Panc1 (cell line): ENCODE results near the gene LACTBL1. TPM values are rescaled to one million over a fixed set of nuclear protein-coding genes. Genes with fewer than 3 reads are reported as not detected.

Experiments
- ATAC-seq: fragments of 200-7000 bp; cut with Tn5 transposase; 2 replicates; pipeline ENCODE4 v1.9.1; 2020; ENCODE audit warnings: mild to moderate bottlenecking, moderate library complexity
- BruUV-seq: library from RNA; stranded (reverse); fragments of 400-500 nt; replicated peaks from 2 replicates; lab custom pipeline; 2021; lab: Mats Ljungman, UMichigan
- CTCF ChIA-PET: fragments of 300-600 bp; sonication (Branson Sonifier 250); formaldehyde crosslinking; loops from one replicate; lab custom pipeline; 2022; ENCODE audit warnings: antibody characterized with exemption; lab: Charles Lee
- POLR2A ChIA-PET: fragments of 300-600 bp; sonication (Branson Sonifier 250); formaldehyde crosslinking; loops from one replicate; lab custom pipeline; 2022; ENCODE audit warnings: antibody characterized with exemption; lab: Charles Lee
- DNase-seq: peaks from one replicate; pipeline ENCODE4 v3.0.0-alpha.2; 2010; ENCODE audit warnings: low read depth, low spot score
- H3K27ac ChIP-seq: 2 replicates; pipeline ENCODE4 v1.5.1; 2011; ENCODE audit warnings: mild to moderate bottlenecking, low read length, inconsistent platforms
- H3K27me3 ChIP-seq: fragments of 200-500 bp; sonication (Bioruptor generic); 2 replicates; pipeline ENCODE4 v1.6.0; 2014; ENCODE audit warnings: low read length, inconsistent platforms; ENCODE audit not compliant: control insufficient read depth, insufficient read depth
- H3K36me3 ChIP-seq: fragments of 200-500 bp; sonication (Bioruptor generic); 2 replicates; pipeline ENCODE4 v1.5.1; 2014; ENCODE audit warnings: inconsistent platforms, mild to moderate bottlenecking, low read length, moderate library complexity; ENCODE audit not compliant: control insufficient read depth, insufficient read depth
- H3K4me1 ChIP-seq: 2 replicates; pipeline ENCODE4 v1.5.1; 2011; ENCODE audit warnings: inconsistent platforms, mild to moderate bottlenecking, low read length, moderate library complexity; ENCODE audit not compliant: control insufficient read depth, insufficient read depth
- H3K4me3 ChIP-seq, 2 experiments: 2 replicates each; pipeline ENCODE4 v1.5.1; 2011 to 2012; ENCODE audit warnings: low read depth in 2 of 2, low read length in 2 of 2, mild to moderate bottlenecking in 2 of 2, inconsistent platforms in 1 of 2, moderate library complexity in 1 of 2
- H3K9me3 ChIP-seq: fragments of 200-500 bp; sonication (Bioruptor generic); 2 replicates; pipeline ENCODE4 v1.5.1; 2014; ENCODE audit warnings: low read depth, mild to moderate bottlenecking, inconsistent platforms, low read length, moderate library complexity; ENCODE audit not compliant: control insufficient read depth, insufficient read depth
- POLR2AphosphoS5 ChIP-seq: IDR thresholded peaks from 2 replicates; pipeline ENCODE4 v1.6.1; 2012; ENCODE audit warnings: mild to moderate bottlenecking, low read depth, low read length, moderate library complexity
- SIN3A ChIP-seq: IDR thresholded peaks from 2 replicates; pipeline ENCODE4 v1.6.1; 2012; ENCODE audit warnings: low read depth, mild to moderate bottlenecking, low read length, moderate library complexity, borderline replicate concordance; ENCODE audit not compliant: insufficient read depth
- TCF7L2 ChIP-seq: IDR thresholded peaks from 2 replicates; pipeline ENCODE4 v1.6.1; 2011; ENCODE audit warnings: mild to moderate bottlenecking, low read depth, low read length, inconsistent platforms
- in situ Hi-C: cut with HindIII; loops from 2 replicates; pipeline ENCODE4 v1.10.0; 2016; ENCODE audit warnings: low sequenced_read_pairs, low pct_unique_long_range_greater_than_20kb
- intact Hi-C: fragments of 100-400 bp; cut with micrococcal nuclease; formaldehyde crosslinking; loops from one replicate; pipeline ENCODE4 v1.10.0; 2022; ENCODE audit not compliant: unreplicated experiment
- total RNA-seq: library from RNA; stranded (reverse); gene quantifications from one replicate; pipeline ENCODE4 v1.2.1, GENCODE V29; 2021; ENCODE audit not compliant: unreplicated experiment
- TF ChIP-seq, protein P1 (sequence below): fragments of 450-650 bp; IDR thresholded peaks from 2 replicates; pipeline ENCODE4 v1.5.1; 2017; ENCODE audit warnings: mild to moderate bottlenecking
- TF ChIP-seq, protein P2 (sequence below), 2 experiments: IDR thresholded peaks; 2 replicates each; pipeline ENCODE4 v1.6.1; 2011 to 2012; ENCODE audit warnings: low read depth in 2 of 2, control low read depth in 1 of 2, low read length in 1 of 2, mild to moderate bottlenecking in 1 of 2, moderate library complexity in 1 of 2; ENCODE audit not compliant: insufficient read depth in 1 of 2

Gene LACTBL1
- total RNA-seq, 1 experiment from 2014 or later = not detected

DNA sequence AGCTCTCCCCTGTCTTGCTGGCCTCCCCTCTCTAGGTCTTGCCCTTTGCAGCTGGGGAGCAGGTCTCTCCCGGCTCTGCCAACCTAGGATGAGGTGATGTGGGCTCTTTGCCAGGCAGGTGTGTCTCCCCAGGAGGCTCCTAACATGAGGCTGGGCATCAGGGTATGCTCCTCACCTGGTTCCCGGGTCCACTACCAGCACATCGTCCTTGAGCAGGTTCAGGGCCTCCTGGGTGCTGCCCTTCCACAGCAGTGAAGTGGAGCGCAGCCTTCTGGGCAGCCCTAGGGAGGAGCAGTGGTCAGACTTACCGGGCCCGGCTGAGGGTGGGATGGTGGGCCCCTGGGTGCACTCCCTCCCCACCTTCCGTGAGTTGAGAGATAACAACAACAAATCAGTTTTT lies 17.5 kb downstream of the LACTBL1 start:
- ATAC-seq (peak; percentile 27; the same call in 1 of the 2 replicates), DNase-seq (no peak)
- ChIA-PET CTCF (no interaction called here), POLR2A (no interaction called here)
- H3K27ac ChIP-seq = no peak overlapping the region
- H3K36me3 ChIP-seq = no peaks in the 10 kb centered on the region
- in situ Hi-C loops = no loop called here
- no TSS peak for BruUV-seq
- intact Hi-C loops = no loop called here
- no peaks in the 10 kb centered on the region for H3K9me3 ChIP-seq
- H3K27me3 ChIP-seq = no peaks in the 10 kb centered on the region
- TF ChIP-seq TCF7L2 = no peak
- TF ChIP-seq, protein P1, sequence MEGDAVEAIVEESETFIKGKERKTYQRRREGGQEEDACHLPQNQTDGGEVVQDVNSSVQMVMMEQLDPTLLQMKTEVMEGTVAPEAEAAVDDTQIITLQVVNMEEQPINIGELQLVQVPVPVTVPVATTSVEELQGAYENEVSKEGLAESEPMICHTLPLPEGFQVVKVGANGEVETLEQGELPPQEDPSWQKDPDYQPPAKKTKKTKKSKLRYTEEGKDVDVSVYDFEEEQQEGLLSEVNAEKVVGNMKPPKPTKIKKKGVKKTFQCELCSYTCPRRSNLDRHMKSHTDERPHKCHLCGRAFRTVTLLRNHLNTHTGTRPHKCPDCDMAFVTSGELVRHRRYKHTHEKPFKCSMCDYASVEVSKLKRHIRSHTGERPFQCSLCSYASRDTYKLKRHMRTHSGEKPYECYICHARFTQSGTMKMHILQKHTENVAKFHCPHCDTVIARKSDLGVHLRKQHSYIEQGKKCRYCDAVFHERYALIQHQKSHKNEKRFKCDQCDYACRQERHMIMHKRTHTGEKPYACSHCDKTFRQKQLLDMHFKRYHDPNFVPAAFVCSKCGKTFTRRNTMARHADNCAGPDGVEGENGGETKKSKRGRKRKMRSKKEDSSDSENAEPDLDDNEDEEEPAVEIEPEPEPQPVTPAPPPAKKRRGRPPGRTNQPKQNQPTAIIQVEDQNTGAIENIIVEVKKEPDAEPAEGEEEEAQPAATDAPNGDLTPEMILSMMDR = no peak
- no peak for TF ChIP-seq POLR2AphosphoS5
- no peak for TF ChIP-seq SIN3A
- TF ChIP-seq, protein P2, sequence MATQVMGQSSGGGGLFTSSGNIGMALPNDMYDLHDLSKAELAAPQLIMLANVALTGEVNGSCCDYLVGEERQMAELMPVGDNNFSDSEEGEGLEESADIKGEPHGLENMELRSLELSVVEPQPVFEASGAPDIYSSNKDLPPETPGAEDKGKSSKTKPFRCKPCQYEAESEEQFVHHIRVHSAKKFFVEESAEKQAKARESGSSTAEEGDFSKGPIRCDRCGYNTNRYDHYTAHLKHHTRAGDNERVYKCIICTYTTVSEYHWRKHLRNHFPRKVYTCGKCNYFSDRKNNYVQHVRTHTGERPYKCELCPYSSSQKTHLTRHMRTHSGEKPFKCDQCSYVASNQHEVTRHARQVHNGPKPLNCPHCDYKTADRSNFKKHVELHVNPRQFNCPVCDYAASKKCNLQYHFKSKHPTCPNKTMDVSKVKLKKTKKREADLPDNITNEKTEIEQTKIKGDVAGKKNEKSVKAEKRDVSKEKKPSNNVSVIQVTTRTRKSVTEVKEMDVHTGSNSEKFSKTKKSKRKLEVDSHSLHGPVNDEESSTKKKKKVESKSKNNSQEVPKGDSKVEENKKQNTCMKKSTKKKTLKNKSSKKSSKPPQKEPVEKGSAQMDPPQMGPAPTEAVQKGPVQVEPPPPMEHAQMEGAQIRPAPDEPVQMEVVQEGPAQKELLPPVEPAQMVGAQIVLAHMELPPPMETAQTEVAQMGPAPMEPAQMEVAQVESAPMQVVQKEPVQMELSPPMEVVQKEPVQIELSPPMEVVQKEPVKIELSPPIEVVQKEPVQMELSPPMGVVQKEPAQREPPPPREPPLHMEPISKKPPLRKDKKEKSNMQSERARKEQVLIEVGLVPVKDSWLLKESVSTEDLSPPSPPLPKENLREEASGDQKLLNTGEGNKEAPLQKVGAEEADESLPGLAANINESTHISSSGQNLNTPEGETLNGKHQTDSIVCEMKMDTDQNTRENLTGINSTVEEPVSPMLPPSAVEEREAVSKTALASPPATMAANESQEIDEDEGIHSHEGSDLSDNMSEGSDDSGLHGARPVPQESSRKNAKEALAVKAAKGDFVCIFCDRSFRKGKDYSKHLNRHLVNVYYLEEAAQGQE (IDR thresholded peaks at IDR 0.05; ENCODE audit: insufficient read depth in 1 of 2, low read depth in 2 of 2, low read length in 1 of 2) = no peak
- H3K4me3 ChIP-seq = no peak overlapping the region
- H3K4me1 ChIP-seq = no peaks in the 10 kb centered on the region

DNA sequence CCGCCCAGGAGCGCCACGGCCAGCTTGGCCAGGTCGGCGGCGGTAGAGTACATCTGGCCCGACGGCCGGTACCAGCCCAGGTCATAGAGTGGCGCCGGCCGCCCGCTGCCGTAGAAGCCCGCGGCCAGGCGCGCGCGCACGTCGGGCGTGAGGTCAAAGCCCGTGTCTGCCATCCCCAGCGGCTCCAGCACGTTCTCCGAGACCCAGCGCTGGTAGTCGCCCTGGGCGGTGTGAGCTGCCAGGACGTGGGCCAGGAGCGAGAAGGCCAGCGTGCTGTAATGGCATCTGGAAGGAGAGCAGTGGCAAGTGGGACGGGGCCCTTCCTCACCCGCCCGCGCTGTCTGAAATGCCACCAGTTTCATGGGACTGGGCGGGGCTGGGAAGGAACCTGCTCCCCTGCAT lies 18.9 kb downstream of the LACTBL1 start:
- no peaks in the 10 kb centered on the region for H3K27me3 ChIP-seq
- TF ChIP-seq SIN3A (no peak), POLR2AphosphoS5 (no peak), TCF7L2 (no peak)
- TF ChIP-seq, protein P2 (IDR thresholded peaks at IDR 0.05; ENCODE audit: insufficient read depth in 1 of 2, low read depth in 2 of 2, low read length in 1 of 2) = no peak
- TF ChIP-seq, protein P1 = no peak
- DNase-seq (no peak), ATAC-seq (no peak; the same call in 1 of the 2 replicates)
- in situ Hi-C loops (no loop called here), intact Hi-C loops (no loop called here)
- no peaks in the 10 kb centered on the region for H3K4me1 ChIP-seq
- no peak overlapping the region for H3K4me3 ChIP-seq
- BruUV-seq = no TSS peak
- no peaks in the 10 kb centered on the region for H3K9me3 ChIP-seq
- no peak overlapping the region for H3K27ac ChIP-seq
- ChIA-PET CTCF (interaction anchor here (0.8 kb wide), 1 partner anchor 12 kb away, joined by 6 read pairs; no protein-coding TSS in a partner anchor), POLR2A (no interaction called here)
- no peaks in the 10 kb centered on the region for H3K36me3 ChIP-seq
